ENCODE measurements around the gene YES1.
"Not testable (repeated sequence)": the region's sequence is repeated elsewhere in the genome, so short reads cannot be mapped to it uniquely, and the experiment has no call there.

The YES1 gene

GRCh38 chr18:717003-717402, 95.0 kb downstream of the YES1 start:
- no peak for DNase-seq

DNA sequence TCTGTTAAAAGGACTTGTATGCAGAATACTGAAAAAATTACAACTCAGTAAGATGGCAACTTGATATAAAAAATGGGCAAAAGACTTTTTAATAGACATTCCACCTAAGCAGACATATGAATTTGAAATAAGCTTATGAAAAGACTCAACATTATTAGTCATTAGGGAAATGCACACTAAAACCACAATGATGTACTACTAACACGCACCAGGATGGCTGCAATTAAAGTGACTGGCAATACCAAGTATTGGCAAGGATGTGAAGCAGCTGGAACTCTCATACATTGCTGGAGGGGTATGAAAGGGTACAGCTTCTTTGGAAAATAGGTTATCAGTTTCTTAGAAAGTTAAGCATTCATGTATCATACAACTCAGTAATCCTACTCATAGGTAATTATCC, 96.4 kb downstream of the YES1 start:
- DNase-seq = no peak

- no peak for DNase-seq
These were observed 98.9 kb downstream of the YES1 start for GRCh38 chr18:713135-713490.

- DNase-seq = peak; percentile 94
These were observed 99.5 kb downstream of the YES1 start, which contains the start of gene ENOSF1 for GRCh38 chr18:712401-713134. Gene ENOSF1 (minus strand): TSS chr18:712630. CDS start chr18:712587, 43 bp downstream.

DNA sequence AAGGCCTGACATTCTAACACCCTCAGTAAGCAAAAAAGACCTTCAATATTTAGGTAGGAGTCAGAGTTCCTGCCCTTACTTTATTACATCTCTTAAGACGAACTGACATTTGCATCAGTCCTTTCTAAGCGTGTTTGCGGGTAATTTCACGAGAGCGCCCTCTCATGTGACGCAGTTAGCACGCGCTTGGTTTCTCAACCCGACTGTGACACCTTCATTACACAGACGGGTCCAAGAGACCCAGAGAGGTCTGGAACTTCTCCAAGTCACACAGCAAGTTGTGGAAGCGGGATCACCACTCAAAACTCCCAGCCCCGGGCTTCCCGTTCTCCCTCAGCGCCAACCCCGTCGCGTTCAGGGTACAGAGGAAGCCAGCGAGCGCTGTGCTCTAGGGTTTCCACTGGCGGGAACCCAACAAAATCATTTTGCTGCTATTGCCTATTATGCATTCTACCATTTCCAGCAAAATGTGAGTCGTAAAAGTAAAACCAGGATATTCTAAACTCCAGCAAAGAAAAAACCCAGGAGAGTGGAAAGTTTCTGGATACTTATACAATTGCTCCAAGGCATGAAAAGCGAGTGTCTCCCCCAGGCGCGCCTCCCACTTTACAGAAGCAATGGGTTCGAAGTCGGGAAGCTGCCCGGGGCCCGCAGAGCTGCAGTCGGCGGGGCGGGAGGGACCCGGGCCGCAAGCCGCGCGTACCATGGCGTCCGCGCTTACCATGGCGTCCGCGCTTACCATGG, 100.2 kb downstream of the YES1 start:
- peak; percentile 88 for DNase-seq

GRCh38 chr18:711310-711656, 100.8 kb downstream of the YES1 start:
- no peak for DNase-seq

DNA sequence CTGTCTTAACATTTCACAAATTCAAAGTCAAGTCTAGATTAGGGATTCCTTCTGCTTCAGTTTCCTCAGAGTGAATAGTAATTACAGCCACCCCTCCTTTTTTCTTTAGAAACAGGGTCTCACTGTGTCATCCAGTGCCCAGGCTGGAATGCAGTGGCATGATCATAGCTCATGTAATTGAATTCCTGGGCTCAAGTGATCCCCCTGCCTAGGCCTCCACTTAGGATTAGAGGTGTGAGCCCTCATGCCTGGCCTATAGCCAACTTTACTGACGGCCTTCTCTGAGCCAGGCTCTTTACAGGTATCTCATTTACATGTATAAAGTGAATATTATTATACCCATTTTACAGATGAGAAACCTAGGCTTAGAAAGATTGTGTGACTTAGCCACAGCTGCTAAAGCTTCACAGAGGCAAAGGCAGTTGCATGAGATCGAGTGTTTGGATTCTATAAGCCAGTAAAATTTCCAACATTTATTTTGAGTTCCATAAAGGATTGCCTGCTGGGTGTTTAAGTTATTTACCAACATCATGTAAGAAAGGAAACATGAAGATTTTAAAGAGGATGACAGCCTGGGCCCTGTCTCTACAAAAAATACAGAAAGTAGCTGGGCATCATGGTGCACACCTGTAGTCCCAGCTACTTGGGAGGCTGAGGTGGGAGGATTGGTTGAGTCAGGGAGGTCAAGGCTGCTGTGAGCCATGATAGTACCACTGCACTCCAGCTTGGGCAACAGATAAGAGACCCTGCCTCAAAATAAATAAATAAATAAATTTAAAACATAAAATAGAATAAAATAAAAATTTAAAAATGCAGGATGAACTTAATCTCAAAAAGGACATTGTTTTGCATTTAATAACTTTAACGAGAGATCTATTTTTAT, 101.4 kb downstream of the YES1 start:
- no peak for DNase-seq

GRCh38 chr18:709771-710170, 102.3 kb downstream of the YES1 start:
- no peak for DNase-seq

DNA sequence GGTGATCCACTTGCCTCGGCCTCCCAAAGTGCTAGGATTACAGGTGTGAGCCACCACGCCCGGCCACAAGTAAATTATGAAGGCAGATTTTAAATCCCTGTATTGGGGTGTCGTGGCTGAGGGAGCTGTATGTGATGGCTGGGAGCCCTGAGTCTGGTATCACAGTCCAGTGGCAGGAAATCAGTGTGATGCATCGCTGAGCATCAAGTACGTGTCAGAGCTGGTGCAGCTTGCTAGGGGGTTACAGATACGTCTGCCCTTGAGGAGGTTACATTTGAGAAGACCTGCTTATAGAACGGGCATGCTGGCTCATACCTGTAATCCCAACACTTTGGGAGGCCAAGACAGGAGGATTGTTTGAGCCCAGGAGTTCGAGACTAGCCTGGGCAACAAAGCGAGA, 103.9 kb downstream of the YES1 start:
- no peak for DNase-seq

GRCh38 chr18:706405-706804, 105.6 kb downstream of the YES1 start:
- no peak for DNase-seq

GRCh38 chr18:703213-703967, 108.7 kb downstream of the YES1 start:
- no peak for DNase-seq

GRCh38 chr18:697800-698199, 114.2 kb downstream of the YES1 start:
- DNase-seq = no peak

- DNase-seq = no peak
These were observed 115.0 kb downstream of the YES1 start for GRCh38 chr18:697012-697411.

GRCh38 chr18:693466-694187, 118.4 kb downstream of the YES1 start:
- peak; percentile 2 for DNase-seq

GRCh38 chr18:692824-693223, 119.2 kb downstream of the YES1 start:
- peak; percentile 12 for DNase-seq

GRCh38 chr18:688323-688722, 123.7 kb downstream of the YES1 start:
- no peak for DNase-seq

- no peak for DNase-seq
These were observed 125.5 kb downstream of the YES1 start for GRCh38 chr18:686339-687111.

- DNase-seq = no peak
These were observed 126.6 kb downstream of the YES1 start for GRCh38 chr18:685438-685837.

GRCh38 chr18:683531-683930, 128.5 kb downstream of the YES1 start:
- no peak for DNase-seq

DNA sequence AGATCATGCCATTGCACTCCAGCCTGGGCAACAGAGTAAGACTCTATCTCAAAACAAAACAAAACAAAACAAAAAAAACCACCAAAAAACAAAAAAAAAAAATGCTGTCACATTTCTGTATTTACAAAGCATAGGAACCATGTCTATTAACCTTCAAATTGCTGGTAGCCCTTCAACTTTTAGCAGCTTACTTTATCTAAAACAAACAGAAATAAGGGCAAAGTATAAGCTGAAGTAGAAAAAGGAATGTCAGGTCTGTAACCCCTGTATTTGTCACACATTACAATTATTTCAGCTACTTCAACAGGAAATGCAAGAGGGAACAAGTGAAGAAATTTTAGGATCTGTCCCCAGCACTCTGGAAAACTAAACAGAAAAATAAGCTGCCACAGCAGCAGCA, 129.2 kb downstream of the YES1 start:
- DNase-seq = no peak

DNA sequence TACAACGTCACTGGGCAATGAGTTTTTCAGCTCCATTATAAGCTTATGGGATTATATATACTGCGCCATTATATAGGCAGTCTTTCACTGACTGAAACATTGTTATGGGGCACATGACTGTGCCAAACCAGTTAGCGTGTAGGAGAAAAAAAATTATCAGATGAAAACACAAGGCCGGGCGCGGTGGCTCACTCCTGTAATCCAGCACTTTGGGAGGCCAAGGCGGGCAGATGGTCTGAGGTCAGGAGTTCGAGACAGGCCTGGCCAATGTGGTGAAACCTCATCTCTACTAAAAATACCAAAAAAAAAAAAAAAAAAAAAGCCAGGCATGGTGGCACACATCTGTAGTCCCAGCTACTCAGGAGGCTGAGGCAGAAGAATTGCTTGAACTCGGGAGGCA, 129.6 kb downstream of the YES1 start:
- not testable (repeated sequence) for DNase-seq

All from activated effector memory CD4-positive, alpha-beta T cell treated with anti-CD3 and anti-CD28 coated beads, Interleukin-2, amount 50 U/mL, for 16 hours (primary cell).